IMR-90 (cell line): Measurements from ENCODE around the gene OR10H1.

Experiments used
- CTCF ChIP-seq: conservative IDR thresholded peaks from 2 replicates; pipeline ENCODE4 v1.5.1; 2012; ENCODE audit warnings: mild to moderate bottlenecking, low read depth, low read length, improper control_type of control experiment
- POLR2A ChIP-seq: IDR thresholded peaks from 2 replicates; pipeline ENCODE4 v1.6.1; 2012; ENCODE audit warnings: mild to moderate bottlenecking, low read depth, low read length

- TF ChIP-seq CTCF: no peak
- TF ChIP-seq POLR2A: no peak
Observed at GRCh38 chr19:15811476-15811875, 4.0 kb downstream of the OR10H1 start.
